Neural cell (in vitro differentiated cells): ENCODE results near the gene MEGF6. TPM values are rescaled to one million over a fixed set of nuclear protein-coding genes. Genes with fewer than 3 reads are reported as not detected.

Experiments used
- H2AFZ ChIP-seq: fragments of 200-600, 300-800 bp; sonication (generic), shearing (Covaris generic); 2 replicates; pipeline ENCODE4 v1.6.0; 2014; ENCODE audit warnings: low read depth, mild to moderate bottlenecking, antibody characterized with exemption, low read length, moderate library complexity
- H3F3A ChIP-seq: fragments of 200-600 bp; shearing (Covaris generic); 2 replicates; pipeline ENCODE4 v1.6.1; 2016; ENCODE audit warnings: mild to moderate bottlenecking, moderate library complexity, mixed read lengths, antibody characterized with exemption, low read length; ENCODE audit not compliant: insufficient read depth, poor library complexity, severe bottlenecking
- H3K27ac ChIP-seq: fragments of 200-600, 300-800 bp; sonication (generic), shearing (Covaris generic); 2 replicates; pipeline ENCODE4 v1.5.1; 2014; ENCODE audit warnings: mild to moderate bottlenecking, low read length, moderate library complexity
- H3K27me3 ChIP-seq: fragments of 300-800, 200-600 bp; sonication (generic), shearing (Covaris generic); 2 replicates; pipeline ENCODE4 v1.6.0; 2014; ENCODE audit warnings: mild to moderate bottlenecking, low read depth, low read length, moderate library complexity; ENCODE audit not compliant: insufficient read depth
- H3K36me3 ChIP-seq: fragments of 300-800, 200-600 bp; sonication (generic), shearing (Covaris generic); 2 replicates; pipeline ENCODE4 v1.5.1; 2014; ENCODE audit warnings: mild to moderate bottlenecking, antibody characterized with exemption, low read length, moderate library complexity; ENCODE audit not compliant: insufficient read depth
- H3K4me2 ChIP-seq: fragments of 300-800, 200-600 bp; sonication (generic), shearing (Covaris generic); 2 replicates; pipeline ENCODE4 v1.6.0; 2014; ENCODE audit warnings: mild to moderate bottlenecking, low read length
- H3K4me3 ChIP-seq: fragments of 300-800, 200-600 bp; sonication (generic), shearing (Covaris generic); 2 replicates; pipeline ENCODE4 v1.5.1; 2014; ENCODE audit warnings: mild to moderate bottlenecking, low read length, moderate library complexity
- H3K79me2 ChIP-seq: fragments of 200-600 bp; shearing (Covaris generic); replicated peaks from 2 replicates; pipeline ENCODE4 v1.6.0; 2014; ENCODE audit warnings: mild to moderate bottlenecking, low read length, moderate library complexity; ENCODE audit not compliant: insufficient read depth
- H3K9ac ChIP-seq: fragments of 300-800, 200-600 bp; sonication (generic), shearing (Covaris generic); 2 replicates; pipeline ENCODE4 v1.6.1; 2016; ENCODE audit warnings: mild to moderate bottlenecking, low read length, mixed read lengths
- H3K9me2 ChIP-seq: fragments of 200-600 bp; shearing (Covaris generic); 2 replicates; pipeline ENCODE4 v1.6.1; 2016; ENCODE audit warnings: mild to moderate bottlenecking, low read length, mixed read lengths; ENCODE audit not compliant: insufficient read depth
- H3K9me3 ChIP-seq: fragments of 200-600, 300-800 bp; sonication (generic), shearing (Covaris generic); 2 replicates; pipeline ENCODE4 v1.6.1; 2016; ENCODE audit warnings: mild to moderate bottlenecking, mixed run types, low read length, moderate library complexity, mixed read lengths
- H4K20me1 ChIP-seq: fragments of 200-600 bp; shearing (Covaris generic); 2 replicates; pipeline ENCODE4 v1.6.1; 2016; ENCODE audit warnings: mild to moderate bottlenecking, mixed run types; ENCODE audit not compliant: insufficient read depth
- EP300 ChIP-seq: fragments of 450-650 bp; conservative IDR thresholded peaks from 2 replicates; pipeline ENCODE4 v1.6.1; 2014; ENCODE audit warnings: antibody characterized with exemption, mild to moderate bottlenecking, moderate library complexity; ENCODE audit not compliant: poor library complexity, severe bottlenecking
- EZH2 ChIP-seq: fragments of 200-600, 300-800 bp; shearing (Covaris generic), sonication (generic); IDR thresholded peaks from 2 replicates; pipeline ENCODE4 v1.6.1; 2014; ENCODE audit warnings: antibody characterized with exemption, low read length, borderline replicate concordance, mild to moderate bottlenecking; ENCODE audit not compliant: insufficient read depth, poor library complexity, severe bottlenecking
- MXI1 ChIP-seq: fragments of 450-650 bp; conservative IDR thresholded peaks from 2 replicates; pipeline ENCODE4 v1.6.1; 2014; ENCODE audit warnings: antibody characterized with exemption, mild to moderate bottlenecking; ENCODE audit not compliant: poor library complexity, severe bottlenecking
- POLR2AphosphoS5 ChIP-seq: IDR thresholded peaks from 2 replicates; pipeline ENCODE4 v1.6.1; 2012
- RAD21 ChIP-seq: fragments of 450-650 bp; conservative IDR thresholded peaks from 2 replicates; pipeline ENCODE4 v1.6.1; 2014; ENCODE audit warnings: antibody characterized with exemption, mild to moderate bottlenecking, moderate library complexity
- REST ChIP-seq: IDR thresholded peaks from 2 replicates; pipeline ENCODE4 v1.6.1; 2012; ENCODE audit warnings: borderline replicate concordance
- SMC3 ChIP-seq: fragments of 450-650 bp; conservative IDR thresholded peaks from 2 replicates; pipeline ENCODE4 v1.6.1; 2014; ENCODE audit warnings: antibody characterized with exemption, mild to moderate bottlenecking, moderate library complexity; ENCODE audit not compliant: poor library complexity
- TAF1 ChIP-seq: IDR thresholded peaks from 2 replicates; pipeline ENCODE4 v1.6.1; 2012; ENCODE audit warnings: low read depth
- polyA plus RNA-seq: library from polyadenylated mRNA; depleted of rRNA; stranded (reverse); fragments of >200 nt; gene quantifications from 2 replicates; pipeline ENCODE4 v1.2.3, GENCODE V29; 2014
- TF ChIP-seq, protein P1 (sequence below): fragments of 450-650 bp; IDR thresholded peaks from 2 replicates; pipeline ENCODE4 v1.5.1; 2014; ENCODE audit warnings: antibody characterized with exemption, mild to moderate bottlenecking, moderate library complexity; ENCODE audit not compliant: poor library complexity, severe bottlenecking

MEGF6 gene
- polyA plus RNA-seq, 1 donor from 2014 or later, result 6.0 TPM

- Histone ChIP-seq H2AFZ (no peak overlapping the region), H3K36me3 (no peaks in the 10 kb centered on the region), H3K9me2 (no peaks in the 10 kb centered on the region), H3K9me3 (no peaks in the 10 kb centered on the region), H3K27ac (no peak overlapping the region), H4K20me1 (no peaks in the 10 kb centered on the region), H3K9ac (no peak overlapping the region), H3K4me3 (no peak overlapping the region), H3K4me2 (no peak overlapping the region), H3F3A (no peaks in the 10 kb centered on the region), H3K27me3 (peaks cover 7% of the 10 kb centered on the region), H3K79me2 (no peaks in the 10 kb centered on the region)
- TF ChIP-seq SMC3, result no peak
- TF ChIP-seq TAF1, result no peak
- TF ChIP-seq EP300, result no peak
Measured at GRCh38 chr1:3525551-3526482, 85.5 kb downstream of the MEGF6 start.

DNA sequence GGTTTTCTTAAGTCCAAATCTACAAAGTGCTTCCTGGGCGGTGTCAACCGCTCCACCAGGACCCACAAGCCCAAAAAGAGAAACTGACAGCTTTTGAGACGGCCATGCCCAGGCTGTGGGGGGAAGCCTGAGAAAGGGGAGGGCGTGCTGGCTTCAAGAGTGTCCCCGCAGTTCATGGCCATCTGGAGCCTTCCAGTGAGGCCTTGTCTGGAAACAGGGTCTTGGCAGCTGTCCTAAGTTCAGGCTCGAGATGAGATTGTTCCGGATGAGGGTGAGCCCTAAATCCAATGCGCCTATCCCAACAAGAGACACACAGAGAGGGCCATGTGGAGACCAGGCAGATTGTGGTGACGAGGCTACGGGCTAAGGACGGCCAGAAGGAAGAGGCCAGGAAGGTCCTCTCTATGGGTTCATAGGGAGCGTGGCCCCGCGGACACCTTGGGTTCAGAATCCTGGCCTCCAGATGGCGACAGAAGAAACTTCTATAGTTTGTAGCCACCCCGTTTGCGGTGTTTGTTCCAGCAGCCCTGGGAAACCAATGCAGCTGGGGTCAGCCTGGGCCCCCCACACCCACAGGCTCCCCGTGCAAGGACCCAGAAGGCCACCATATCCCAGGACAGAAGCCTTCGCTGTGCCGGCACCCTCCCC lies 86.6 kb downstream of the MEGF6 start:
- Histone ChIP-seq H3K27me3 (no peaks in the 10 kb centered on the region), H3K9ac (no peak overlapping the region), H3K9me3 (no peaks in the 10 kb centered on the region), H2AFZ (no peak overlapping the region), H3K4me3 (no peak overlapping the region), H3K36me3 (no peaks in the 10 kb centered on the region), H3K27ac (no peak overlapping the region), H4K20me1 (no peaks in the 10 kb centered on the region), H3K9me2 (no peaks in the 10 kb centered on the region), H3F3A (no peaks in the 10 kb centered on the region), H3K4me2 (no peak overlapping the region), H3K79me2 (no peaks in the 10 kb centered on the region)
- TF ChIP-seq SMC3, result no peak
- TF ChIP-seq MXI1, result no peak
- TF ChIP-seq EZH2, result no peak
- no peak for TF ChIP-seq EP300
- TF ChIP-seq, protein P1, sequence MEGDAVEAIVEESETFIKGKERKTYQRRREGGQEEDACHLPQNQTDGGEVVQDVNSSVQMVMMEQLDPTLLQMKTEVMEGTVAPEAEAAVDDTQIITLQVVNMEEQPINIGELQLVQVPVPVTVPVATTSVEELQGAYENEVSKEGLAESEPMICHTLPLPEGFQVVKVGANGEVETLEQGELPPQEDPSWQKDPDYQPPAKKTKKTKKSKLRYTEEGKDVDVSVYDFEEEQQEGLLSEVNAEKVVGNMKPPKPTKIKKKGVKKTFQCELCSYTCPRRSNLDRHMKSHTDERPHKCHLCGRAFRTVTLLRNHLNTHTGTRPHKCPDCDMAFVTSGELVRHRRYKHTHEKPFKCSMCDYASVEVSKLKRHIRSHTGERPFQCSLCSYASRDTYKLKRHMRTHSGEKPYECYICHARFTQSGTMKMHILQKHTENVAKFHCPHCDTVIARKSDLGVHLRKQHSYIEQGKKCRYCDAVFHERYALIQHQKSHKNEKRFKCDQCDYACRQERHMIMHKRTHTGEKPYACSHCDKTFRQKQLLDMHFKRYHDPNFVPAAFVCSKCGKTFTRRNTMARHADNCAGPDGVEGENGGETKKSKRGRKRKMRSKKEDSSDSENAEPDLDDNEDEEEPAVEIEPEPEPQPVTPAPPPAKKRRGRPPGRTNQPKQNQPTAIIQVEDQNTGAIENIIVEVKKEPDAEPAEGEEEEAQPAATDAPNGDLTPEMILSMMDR, result no peak
- no peak for TF ChIP-seq RAD21
- TF ChIP-seq POLR2AphosphoS5, result no peak
- TF ChIP-seq REST, result no peak
- no peak for TF ChIP-seq TAF1
